Mesothelial cell of epicardium (in vitro differentiated cells): ENCODE results near the gene SH3TC2. TPM values are rescaled to one million over a fixed set of nuclear protein-coding genes. Genes with fewer than 3 reads are reported as not detected.

Experiments used
- DNase-seq, 2 experiments: peaks; one replicate each; pipeline ENCODE4 v3.0.0; 2021; ENCODE audit warnings: low spot score in 2 of 2; ENCODE audit not compliant: unreplicated experiment in 2 of 2
- H3K27ac Mint-ChIP-seq: 2 replicates; pipeline ENCODE4 v1.8.0; 2021; ENCODE audit warnings: mixed read lengths
- H3K27me3 Mint-ChIP-seq: 2 replicates; pipeline ENCODE4 v1.8.0; 2021; ENCODE audit warnings: low read depth, mixed read lengths
- H3K36me3 Mint-ChIP-seq: 2 replicates; pipeline ENCODE4 v1.8.0; 2021; ENCODE audit warnings: mixed read lengths
- H3K4me1 Mint-ChIP-seq: 2 replicates; pipeline ENCODE4 v1.8.0; 2021; ENCODE audit warnings: mixed read lengths
- H3K4me3 Mint-ChIP-seq: 2 replicates; pipeline ENCODE4 v1.8.0; 2021; ENCODE audit warnings: mild to moderate bottlenecking, moderate library complexity, mixed read lengths
- H3K9me3 Mint-ChIP-seq: 2 replicates; pipeline ENCODE4 v1.8.0; 2021; ENCODE audit warnings: mixed read lengths
- total RNA-seq: library from RNA; stranded (reverse); gene quantifications from 3 replicates; pipeline ENCODE4 v1.2.1, GENCODE V29; 2021
- TF ChIP-seq, protein P1 (sequence below): fragments of 200-600 bp; sonication (generic); IDR thresholded peaks from one replicate; pipeline ENCODE4 v1.5.0; 2021; ENCODE audit warnings: antibody characterized with exemption; ENCODE audit not compliant: unreplicated experiment

Gene SH3TC2
- total RNA-seq, 1 donor from 2014 or later, result 5.2 TPM

DNA sequence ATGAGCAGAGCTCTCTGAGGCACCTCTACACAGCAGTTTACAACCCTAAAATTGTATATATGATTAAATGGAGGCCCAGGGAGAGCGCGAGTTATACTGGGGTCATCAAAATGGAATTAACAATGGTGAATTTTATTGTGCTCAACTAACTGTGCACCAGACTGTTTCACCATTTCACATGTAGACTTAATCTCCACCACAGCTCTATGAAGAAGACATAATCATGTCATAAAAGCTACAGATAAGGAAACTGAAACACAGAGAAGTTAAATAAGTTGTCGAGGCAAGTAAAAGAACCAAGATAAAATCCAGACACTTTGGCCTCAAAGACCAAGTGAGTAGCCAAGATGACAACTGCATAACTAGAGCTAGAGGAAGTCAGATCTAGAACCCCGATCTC lies 1.5 kb downstream of the SH3TC2 start:
- Mint-ChIP-seq H3K9me3 (peaks cover 13% of the 10 kb centered on the region), H3K27me3 (no peaks in the 10 kb centered on the region), H3K4me3 (no peak overlapping the region), H3K27ac (no peak overlapping the region), H3K36me3 (peaks cover under 1% of the 10 kb centered on the region), H3K4me1 (peaks cover 38% of the 10 kb centered on the region)
- TF ChIP-seq, protein P1, sequence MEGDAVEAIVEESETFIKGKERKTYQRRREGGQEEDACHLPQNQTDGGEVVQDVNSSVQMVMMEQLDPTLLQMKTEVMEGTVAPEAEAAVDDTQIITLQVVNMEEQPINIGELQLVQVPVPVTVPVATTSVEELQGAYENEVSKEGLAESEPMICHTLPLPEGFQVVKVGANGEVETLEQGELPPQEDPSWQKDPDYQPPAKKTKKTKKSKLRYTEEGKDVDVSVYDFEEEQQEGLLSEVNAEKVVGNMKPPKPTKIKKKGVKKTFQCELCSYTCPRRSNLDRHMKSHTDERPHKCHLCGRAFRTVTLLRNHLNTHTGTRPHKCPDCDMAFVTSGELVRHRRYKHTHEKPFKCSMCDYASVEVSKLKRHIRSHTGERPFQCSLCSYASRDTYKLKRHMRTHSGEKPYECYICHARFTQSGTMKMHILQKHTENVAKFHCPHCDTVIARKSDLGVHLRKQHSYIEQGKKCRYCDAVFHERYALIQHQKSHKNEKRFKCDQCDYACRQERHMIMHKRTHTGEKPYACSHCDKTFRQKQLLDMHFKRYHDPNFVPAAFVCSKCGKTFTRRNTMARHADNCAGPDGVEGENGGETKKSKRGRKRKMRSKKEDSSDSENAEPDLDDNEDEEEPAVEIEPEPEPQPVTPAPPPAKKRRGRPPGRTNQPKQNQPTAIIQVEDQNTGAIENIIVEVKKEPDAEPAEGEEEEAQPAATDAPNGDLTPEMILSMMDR, result no peak
- no peak for DNase-seq

DNA sequence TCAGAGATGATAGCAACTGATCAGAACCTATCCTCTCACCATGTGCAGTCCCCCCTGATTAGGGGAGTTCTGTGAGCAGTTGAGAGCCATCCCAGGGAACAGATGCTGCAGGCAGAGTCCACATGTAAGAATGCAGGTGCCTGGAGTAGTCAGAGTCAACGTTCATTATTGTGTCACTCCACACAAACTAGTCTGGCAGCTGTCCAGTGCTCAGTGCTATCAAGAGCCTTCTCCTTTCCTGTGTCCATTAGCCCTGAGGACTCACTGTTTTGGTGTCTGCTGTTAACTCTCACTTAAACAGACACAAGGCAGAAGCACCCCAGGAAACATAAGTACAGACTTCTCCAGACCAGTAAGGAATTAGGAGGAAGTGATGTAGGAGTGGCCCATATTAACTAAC lies 2.5 kb downstream of the SH3TC2 start:
- Mint-ChIP-seq H3K27me3 (no peaks in the 10 kb centered on the region), H3K9me3 (peaks cover 12% of the 10 kb centered on the region), H3K36me3 (no peaks in the 10 kb centered on the region), H3K4me1 (peaks cover 38% of the 10 kb centered on the region), H3K27ac (peak overlapping the region; percentile 36), H3K4me3 (no peak overlapping the region)
- no peak for DNase-seq
- TF ChIP-seq, protein P1, result no peak

DNA sequence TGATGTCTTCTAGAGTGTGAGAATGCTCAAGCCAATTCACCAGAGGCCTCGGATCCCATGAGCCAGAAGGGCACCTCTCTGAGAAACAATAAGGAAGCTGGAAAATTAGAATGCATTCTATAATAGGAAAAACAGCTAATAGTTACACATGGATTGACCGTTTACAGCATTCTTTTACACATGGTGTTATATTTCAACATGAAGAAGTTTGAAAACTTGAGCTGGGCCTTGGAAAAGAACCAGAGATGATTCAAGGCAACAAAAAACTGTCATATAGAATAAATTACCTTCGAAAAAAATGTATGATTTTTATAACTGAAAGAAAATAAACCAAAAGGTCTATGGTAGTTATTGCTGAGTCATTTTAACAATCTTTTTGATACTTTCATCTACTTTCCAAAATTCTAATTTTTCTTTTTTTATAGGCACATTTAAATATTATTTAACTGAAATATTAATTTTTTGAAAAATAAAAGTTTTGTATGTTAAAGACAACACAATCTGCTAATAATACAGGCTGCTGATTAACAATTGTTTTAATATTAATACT lies 6.2 kb downstream of the SH3TC2 start:
- H3K27ac Mint-ChIP-seq, result no peak overlapping the region
- H3K4me3 Mint-ChIP-seq, result no peak overlapping the region
- H3K9me3 Mint-ChIP-seq, result peaks cover 12% of the 10 kb centered on the region
- TF ChIP-seq, protein P1, result no peak
- no peaks in the 10 kb centered on the region for H3K27me3 Mint-ChIP-seq
- H3K36me3 Mint-ChIP-seq, result no peaks in the 10 kb centered on the region
- no peak for DNase-seq
- peaks cover 19% of the 10 kb centered on the region for H3K4me1 Mint-ChIP-seq

DNA sequence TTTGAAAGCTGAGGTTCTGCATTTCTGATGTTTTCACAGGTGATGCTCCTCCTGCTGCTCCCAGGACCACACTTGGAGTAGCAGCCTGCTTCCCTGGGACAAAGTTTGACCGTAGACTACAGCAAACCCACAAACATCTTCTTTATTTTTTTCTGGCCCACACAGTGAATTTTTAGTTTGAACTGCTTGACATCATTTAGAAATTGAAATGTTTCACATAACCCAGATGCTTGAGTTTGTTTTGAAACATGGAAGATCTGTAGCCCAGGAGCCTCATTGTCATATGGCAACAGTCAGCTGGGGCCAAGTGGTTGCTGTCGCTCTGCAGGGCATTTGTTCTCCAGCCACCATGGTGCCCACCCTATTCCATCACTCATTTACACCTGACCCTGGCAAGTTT lies 8.4 kb downstream of the SH3TC2 start:
- Mint-ChIP-seq H3K27ac (no peak overlapping the region), H3K4me1 (peaks cover 4% of the 10 kb centered on the region), H3K36me3 (no peaks in the 10 kb centered on the region), H3K27me3 (no peaks in the 10 kb centered on the region), H3K4me3 (no peak overlapping the region), H3K9me3 (peaks cover 12% of the 10 kb centered on the region)
- TF ChIP-seq, protein P1, result no peak
- DNase-seq, result no peak

DNA sequence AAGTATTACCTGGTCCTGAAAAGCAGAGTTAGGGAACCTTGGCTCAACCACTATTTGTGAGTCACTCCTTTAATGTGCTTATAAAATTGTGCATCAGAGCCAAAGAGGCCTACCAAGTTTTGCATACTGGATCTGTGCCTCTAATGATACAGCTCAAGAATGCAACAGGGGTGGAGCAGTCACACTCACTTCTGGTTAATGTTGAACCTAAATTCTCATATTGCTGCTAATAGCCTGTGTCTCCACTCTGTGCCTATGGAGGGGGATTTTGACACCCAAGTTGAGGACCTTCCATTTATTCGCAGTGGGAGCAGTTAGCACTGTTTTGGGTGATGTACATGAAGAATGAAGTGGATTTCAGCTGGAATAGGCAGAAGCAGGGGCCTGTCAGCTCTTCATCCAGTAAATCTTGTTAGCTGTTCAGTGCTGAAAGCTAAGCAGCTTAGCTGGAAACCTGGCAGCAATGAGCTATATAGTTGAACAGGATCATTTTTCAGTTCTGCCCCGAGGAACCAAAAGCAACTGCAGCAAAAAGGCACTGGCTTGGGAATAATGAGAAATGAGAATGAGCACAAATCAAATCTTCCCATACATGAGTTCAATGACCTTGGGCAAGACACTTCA lies 9.7 kb downstream of the SH3TC2 start:
- Mint-ChIP-seq H3K9me3 (peaks cover 5% of the 10 kb centered on the region), H3K4me1 (peaks cover 4% of the 10 kb centered on the region), H3K36me3 (no peaks in the 10 kb centered on the region), H3K4me3 (no peak overlapping the region), H3K27me3 (no peaks in the 10 kb centered on the region), H3K27ac (no peak overlapping the region)
- TF ChIP-seq, protein P1, result no peak
- no peak for DNase-seq
